OCI-LY1 (cell line): Measurements from ENCODE around the gene SAFB.

Source experiments
- H2AFZ ChIP-seq: fragments of 200-600 bp; sonication (generic), shearing (Covaris generic); 2 replicates; pipeline ENCODE4 v1.6.0; 2014; ENCODE audit warnings: antibody characterized with exemption, mild to moderate bottlenecking, low read length
- H3F3A ChIP-seq: fragments of 200-600 bp; sonication (generic), shearing (Covaris generic); 2 replicates; pipeline ENCODE4 v1.6.0; 2014; ENCODE audit warnings: mild to moderate bottlenecking, antibody characterized with exemption, low read length, moderate library complexity; ENCODE audit not compliant: insufficient read depth
- H3K27ac ChIP-seq: fragments of 200-600 bp; sonication (generic); 2 replicates; pipeline ENCODE4 v1.5.1; 2014; ENCODE audit warnings: low read length, mixed run types, mild to moderate bottlenecking, low read depth; ENCODE audit not compliant: poor library complexity, severe bottlenecking
- H3K27me3 ChIP-seq: fragments of 200-600 bp; sonication (generic); 2 replicates; pipeline ENCODE4 v1.6.0; 2014; ENCODE audit warnings: antibody characterized with exemption, mild to moderate bottlenecking, low read length, moderate library complexity; ENCODE audit not compliant: insufficient read depth
- H3K36me3 ChIP-seq: fragments of 200-600 bp; sonication (generic); 2 replicates; pipeline ENCODE4 v1.6.1; 2014; ENCODE audit warnings: mild to moderate bottlenecking, antibody characterized with exemption, low read length, moderate library complexity, mixed read lengths; ENCODE audit not compliant: insufficient read depth
- H3K4me1 ChIP-seq: fragments of 200-600 bp; sonication (generic); 2 replicates; pipeline ENCODE4 v1.5.1; 2014; ENCODE audit warnings: mild to moderate bottlenecking, low read length, moderate library complexity; ENCODE audit not compliant: insufficient read depth, severe bottlenecking
- H3K4me2 ChIP-seq: fragments of 200-600 bp; sonication (generic), shearing (Covaris generic); 2 replicates; pipeline ENCODE4 v1.6.1; 2014; ENCODE audit warnings: low read length
- H3K4me3 ChIP-seq: fragments of 200-600 bp; sonication (generic); 2 replicates; pipeline ENCODE4 v1.5.1; 2014; ENCODE audit warnings: low read length, low read depth, mild to moderate bottlenecking, mixed read lengths; ENCODE audit not compliant: poor library complexity, severe bottlenecking
- H3K79me2 ChIP-seq: fragments of 200-600 bp; shearing (Covaris generic); 2 replicates; pipeline ENCODE4 v1.6.1; 2016; ENCODE audit warnings: mixed run types, low read length, mixed read lengths; ENCODE audit not compliant: insufficient read depth
- H3K9ac ChIP-seq: fragments of 200-600 bp; sonication (generic), shearing (Covaris generic); 2 replicates; pipeline ENCODE4 v1.6.1; 2014; ENCODE audit warnings: mild to moderate bottlenecking, low read length, mixed read lengths
- H3K9me2 ChIP-seq: fragments of 200-600 bp; sonication (generic), shearing (Covaris generic); 2 replicates; pipeline ENCODE4 v1.6.1; 2014; ENCODE audit warnings: low read depth, mild to moderate bottlenecking, low read length, mixed read lengths
- H3K9me3 ChIP-seq: fragments of 200-600 bp; shearing (Covaris generic); 2 replicates; pipeline ENCODE4 v1.6.1; 2014; ENCODE audit warnings: low read length, mixed read lengths
- H4K20me1 ChIP-seq: fragments of 200-600 bp; sonication (generic), shearing (Covaris generic); 2 replicates; pipeline ENCODE4 v1.6.0; 2016; ENCODE audit warnings: mild to moderate bottlenecking, low read length; ENCODE audit not compliant: insufficient read depth
- CTCF ChIP-seq: fragments of 200-600 bp; sonication (generic), shearing (Covaris generic); IDR thresholded peaks from 2 replicates; pipeline ENCODE4 v1.5.1; 2017; ENCODE audit warnings: mild to moderate bottlenecking, antibody characterized with exemption, low read length, moderate library complexity, mixed read lengths
- EZH2 ChIP-seq: fragments of 200-600 bp; sonication (generic), shearing (Covaris generic); IDR thresholded peaks from 2 replicates; pipeline ENCODE4 v1.8.0; 2017; ENCODE audit warnings: borderline replicate concordance, mixed run types, mild to moderate bottlenecking, antibody characterized with exemption, low read length, moderate library complexity, mixed read lengths

The SAFB gene

GRCh38 chr19:5707576-5708575 lies 85.0 kb downstream of the SAFB start:
- H3K4me3 ChIP-seq = no peak overlapping the region
- H3K36me3 ChIP-seq = peaks cover 92% of the 10 kb centered on the region
- no peaks in the 10 kb centered on the region for H4K20me1 ChIP-seq
- TF ChIP-seq EZH2 (no peak), CTCF (no peak)
- no peaks in the 10 kb centered on the region for H3K9me3 ChIP-seq
- no peaks in the 10 kb centered on the region for H3K9me2 ChIP-seq
- H3K27me3 ChIP-seq = no peaks in the 10 kb centered on the region
- no peak overlapping the region for H3K27ac ChIP-seq
- no peak overlapping the region for H2AFZ ChIP-seq
- no peak overlapping the region for H3K4me2 ChIP-seq
- no peaks in the 10 kb centered on the region for H3F3A ChIP-seq
- no peaks in the 10 kb centered on the region for H3K4me1 ChIP-seq
- no peaks in the 10 kb centered on the region for H3K79me2 ChIP-seq
- H3K9ac ChIP-seq = no peak overlapping the region

- TF ChIP-seq CTCF (no peak), EZH2 (no peak)
- Histone ChIP-seq H3K79me2 (peaks cover 10% of the 10 kb centered on the region), H3K9ac (no peak overlapping the region), H3K4me2 (no peak overlapping the region), H3K9me2 (no peaks in the 10 kb centered on the region), H3K27ac (no peak overlapping the region), H4K20me1 (no peaks in the 10 kb centered on the region), H3K4me3 (no peak overlapping the region), H3K36me3 (peaks cover 80% of the 10 kb centered on the region), H3K27me3 (no peaks in the 10 kb centered on the region), H3K4me1 (no peaks in the 10 kb centered on the region), H3K9me3 (no peaks in the 10 kb centered on the region), H2AFZ (no peak overlapping the region), H3F3A (no peaks in the 10 kb centered on the region)
These were observed 88.1 kb downstream of the SAFB start for GRCh38 chr19:5711025-5711424.

- peaks cover 15% of the 10 kb centered on the region for H3K79me2 ChIP-seq
- H3K27me3 ChIP-seq = no peaks in the 10 kb centered on the region
- no peak overlapping the region for H3K4me3 ChIP-seq
- H3K9ac ChIP-seq = no peak overlapping the region
- H3F3A ChIP-seq = no peaks in the 10 kb centered on the region
- TF ChIP-seq EZH2 (no peak), CTCF (no peak)
- no peak overlapping the region for H3K27ac ChIP-seq
- H3K9me2 ChIP-seq = no peaks in the 10 kb centered on the region
- H4K20me1 ChIP-seq = no peaks in the 10 kb centered on the region
- H2AFZ ChIP-seq = no peak overlapping the region
- H3K4me2 ChIP-seq = no peak overlapping the region
- no peaks in the 10 kb centered on the region for H3K9me3 ChIP-seq
- H3K36me3 ChIP-seq = peaks cover 76% of the 10 kb centered on the region
- no peaks in the 10 kb centered on the region for H3K4me1 ChIP-seq
These were observed 88.9 kb downstream of the SAFB start for GRCh38 chr19:5711713-5712161.
